Activated naive CD8-positive, alpha-beta T cell treated with anti-CD3 and anti-CD28 coated beads, Interleukin-2, amount 50 U/mL, for 16 hours (primary cell): ENCODE data around the gene RAB40A.
"Not testable (repeated sequence)": the region's sequence is repeated elsewhere in the genome, so short reads cannot be mapped to it uniquely, and the experiment has no call there.

Source experiments
- DNase-seq: peaks from one replicate; pipeline ENCODE4 v3.0.0-alpha.2; 2020; ENCODE audit warnings: low read depth, low spot score

RAB40A gene

DNA sequence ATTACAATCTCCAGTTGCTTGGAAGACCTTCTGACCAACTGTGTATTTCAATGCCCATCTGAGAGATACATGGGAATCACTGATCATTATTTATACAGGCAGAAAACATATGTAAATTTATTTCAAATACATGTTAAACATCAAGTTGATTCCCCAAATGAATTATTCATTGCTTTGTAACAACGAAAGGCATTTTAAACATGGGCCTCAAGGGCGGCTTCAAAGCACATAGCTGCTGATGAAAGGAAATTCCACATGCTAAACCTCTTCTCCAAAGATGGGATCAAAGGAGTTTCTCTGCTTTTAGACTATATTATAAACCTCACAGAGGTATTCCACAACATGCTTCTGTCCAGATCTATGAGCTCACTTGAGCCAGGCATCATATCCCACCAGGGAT, 4.3 kb upstream of the RAB40A start:
- DNase-seq = no peak

DNA sequence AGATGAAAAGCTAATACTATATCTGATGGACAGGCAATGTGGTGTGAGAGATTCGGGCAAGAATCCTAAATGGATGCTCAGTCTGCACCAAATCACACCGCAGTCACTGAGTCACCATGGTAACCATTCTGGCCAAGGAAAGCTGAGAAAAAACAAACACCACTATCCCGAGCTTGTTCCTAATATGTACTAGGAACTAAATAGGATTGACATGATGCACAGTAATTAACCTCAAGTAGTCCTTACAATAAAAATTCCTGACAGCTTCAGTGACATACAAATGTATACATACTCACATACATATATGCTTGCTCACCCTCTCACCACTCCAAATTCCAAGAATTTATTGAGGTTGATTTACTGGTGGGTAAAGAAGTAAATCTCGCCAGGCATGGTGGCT, 1.1 kb upstream of the RAB40A start:
- DNase-seq = no peak

DNA sequence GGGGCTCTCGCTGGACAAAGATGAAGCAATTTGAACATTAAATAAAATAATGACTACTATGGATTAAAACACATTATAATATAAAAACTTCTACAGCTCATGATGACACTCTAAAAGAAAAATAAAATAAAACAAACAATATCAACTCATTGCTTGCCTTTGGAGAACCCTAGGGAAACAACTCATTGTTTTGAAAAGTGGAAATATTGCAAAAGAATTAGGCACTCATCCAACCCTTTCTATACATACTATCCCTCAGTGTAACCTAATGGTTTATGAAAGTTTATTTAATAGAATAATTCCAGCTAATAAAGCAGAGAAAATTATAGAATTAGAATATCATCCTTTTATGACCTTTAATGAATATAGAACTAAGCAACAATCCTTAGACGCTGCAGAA, 718 bp downstream of the RAB40A start:
- DNase-seq = no peak

DNA sequence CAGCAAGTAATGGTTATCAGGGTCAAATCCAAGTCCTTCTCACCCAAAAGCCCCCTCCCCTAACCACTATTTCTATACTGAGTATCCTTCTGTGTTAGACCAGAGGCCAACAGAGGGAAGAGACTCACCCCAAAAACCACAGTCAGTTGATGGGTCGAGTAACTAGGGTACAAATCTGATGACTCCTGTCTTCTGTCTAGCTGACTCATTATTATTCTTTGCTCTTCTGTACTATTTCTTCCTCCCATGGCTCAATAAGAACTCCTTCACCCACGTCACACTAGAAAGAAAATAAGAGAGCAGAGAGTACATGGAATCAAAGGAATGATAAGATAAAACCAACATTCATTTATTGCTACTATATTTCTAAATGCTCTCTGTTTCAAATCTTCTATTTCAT, 2.0 kb downstream of the RAB40A start:
- DNase-seq = no peak

DNA sequence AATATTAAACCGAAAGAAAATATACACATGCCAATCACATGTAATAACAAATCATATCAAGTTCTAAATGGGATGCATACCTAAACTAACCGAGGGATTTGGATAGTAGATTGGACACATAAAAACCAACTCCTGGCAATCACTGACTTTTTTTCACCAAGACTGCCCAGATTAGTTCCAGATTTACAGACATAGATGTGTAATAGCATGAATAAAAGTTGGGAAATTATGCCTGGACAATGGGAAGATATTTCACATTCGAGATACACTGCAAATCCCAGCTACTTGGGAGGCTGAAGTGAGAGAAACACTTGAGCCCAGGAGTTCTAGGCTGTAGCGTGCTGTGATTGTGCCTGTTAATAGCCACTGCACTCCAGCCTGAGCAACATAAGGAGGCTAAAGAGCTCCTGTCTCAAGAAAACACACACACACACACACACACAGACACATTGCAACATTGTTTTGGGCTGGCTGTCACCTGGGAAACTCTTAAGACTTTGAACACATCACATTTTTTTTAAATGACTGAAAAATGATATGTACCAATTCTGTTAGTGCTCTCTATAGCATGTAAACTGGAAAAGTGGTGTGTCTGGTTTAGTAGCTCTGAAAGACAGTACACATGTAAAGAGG, 5.7 kb downstream of the RAB40A start:
- no peak for DNase-seq

DNA sequence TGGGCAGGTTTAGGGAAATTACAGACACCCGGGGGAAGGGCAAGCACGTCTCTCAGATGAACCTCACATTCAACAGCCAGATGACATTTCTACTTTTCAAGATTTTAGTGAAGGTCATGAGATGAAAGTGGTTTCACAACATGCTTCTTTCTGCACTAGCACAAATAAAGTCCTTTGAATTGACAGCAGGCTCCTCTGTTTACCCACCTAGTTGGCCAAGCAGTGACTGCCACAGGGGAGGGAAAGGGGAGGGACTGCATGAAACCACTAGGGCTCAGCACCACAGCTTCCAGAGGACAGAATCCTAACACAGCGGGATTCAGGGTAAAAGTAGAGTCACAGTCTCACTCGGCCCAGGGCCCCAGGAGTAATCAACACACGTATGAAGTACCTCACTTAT, 6.2 kb downstream of the RAB40A start:
- no peak for DNase-seq

DNA sequence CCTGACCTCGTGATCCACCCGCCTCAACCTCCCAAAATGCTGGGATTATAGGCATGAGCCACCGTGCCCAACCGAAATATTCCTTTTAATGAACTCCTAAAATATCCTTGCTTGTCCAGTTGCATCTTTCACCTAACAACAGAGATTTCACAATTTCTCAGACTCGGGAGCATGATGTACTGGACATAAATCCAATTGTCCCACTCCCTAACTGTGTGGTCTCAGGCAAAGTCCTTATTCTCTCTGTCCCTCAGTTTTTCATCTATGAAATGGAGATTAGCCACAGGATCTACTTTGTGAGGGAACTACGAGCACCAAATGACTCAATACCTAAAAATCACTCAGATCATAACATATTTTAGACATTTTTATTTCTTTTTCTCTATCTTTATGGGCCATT, 9.3 kb downstream of the RAB40A start:
- no peak for DNase-seq

DNA sequence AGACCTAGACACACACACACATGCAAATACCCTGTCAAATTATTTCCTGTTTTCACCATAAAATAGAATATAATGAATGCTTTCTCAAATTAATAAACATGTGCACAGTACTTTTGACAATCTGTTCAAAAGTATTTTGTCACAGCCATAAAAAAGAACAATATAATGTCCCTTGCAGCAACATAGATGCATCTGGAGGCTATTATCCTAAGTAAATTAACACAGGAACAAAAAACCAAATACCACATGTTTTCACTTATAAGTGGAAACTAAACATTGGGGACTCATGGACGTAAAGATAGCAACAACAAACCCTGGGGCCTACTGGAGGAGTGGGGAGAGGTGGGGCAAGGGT, 15.5 kb downstream of the RAB40A start:
- DNase-seq = no peak

DNA sequence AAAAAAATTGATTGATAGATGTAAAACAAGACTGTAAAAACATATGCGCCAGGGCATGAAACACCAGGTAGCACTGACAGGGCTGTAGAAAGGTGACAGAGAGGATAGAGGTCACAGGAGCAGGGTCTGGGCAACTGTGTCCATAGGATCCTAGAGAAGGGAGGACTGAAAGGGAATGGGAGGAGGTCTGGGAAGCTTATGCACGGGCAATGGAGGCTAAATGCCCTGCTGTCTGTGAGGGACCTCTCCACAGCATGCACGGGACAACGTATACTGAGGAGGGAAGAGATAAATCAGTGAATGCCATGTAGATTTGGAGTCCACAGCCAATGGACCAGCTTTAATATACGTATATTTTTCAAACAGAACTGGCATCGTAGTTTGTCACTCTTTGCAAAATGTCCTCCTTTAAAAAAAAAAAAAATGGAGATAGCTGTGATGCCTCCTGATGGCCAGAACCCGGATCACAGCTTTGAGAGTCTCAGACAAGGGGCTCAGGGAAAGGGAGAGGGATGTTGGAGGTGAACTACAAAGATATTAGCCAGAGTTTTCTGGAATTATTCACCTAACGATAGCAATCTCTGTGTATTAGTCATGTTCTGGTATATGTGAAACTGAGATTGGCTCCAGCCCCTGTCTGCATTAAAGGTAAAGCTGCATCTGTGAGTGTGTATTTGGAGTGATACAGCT, 16.0 kb downstream of the RAB40A start:
- no peak for DNase-seq

DNA sequence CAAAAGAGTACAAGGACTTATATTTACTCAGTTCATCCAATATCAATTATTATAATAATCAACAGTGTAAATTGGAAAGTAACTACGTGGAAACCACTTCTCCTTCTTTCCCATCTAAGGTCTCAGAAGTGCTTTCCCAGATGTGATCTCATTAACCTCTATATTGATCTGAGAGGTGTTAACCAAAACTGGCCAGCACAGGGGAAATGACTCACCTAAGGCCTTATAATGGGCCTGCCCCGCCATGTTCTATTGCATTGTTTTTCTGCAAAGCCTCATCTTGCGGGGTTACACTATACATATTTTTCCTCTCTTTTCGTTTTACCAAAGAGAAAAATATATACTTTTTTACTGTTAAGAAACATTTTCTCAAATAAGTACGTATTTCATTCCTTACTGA, 20.5 kb downstream of the RAB40A start:
- DNase-seq = no peak

DNA sequence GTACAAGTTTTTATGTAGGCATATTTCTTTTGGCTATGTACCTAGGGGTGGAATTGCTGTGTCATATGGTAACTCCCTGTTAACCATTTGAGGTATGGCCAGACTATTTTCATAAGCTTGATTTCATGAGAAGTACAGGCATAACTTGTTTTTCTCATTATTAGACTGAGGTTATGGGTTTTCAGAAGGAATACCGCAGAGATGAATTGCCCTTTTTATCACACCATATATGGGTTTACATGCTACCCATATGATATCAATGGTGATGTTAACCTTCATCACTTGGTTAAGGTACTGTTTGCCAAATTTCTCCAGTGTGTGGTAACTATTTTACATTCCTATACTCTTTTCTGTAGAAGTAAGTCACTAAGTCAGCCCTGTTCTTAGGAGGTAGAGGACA, 23.5 kb downstream of the RAB40A start:
- no peak for DNase-seq

DNA sequence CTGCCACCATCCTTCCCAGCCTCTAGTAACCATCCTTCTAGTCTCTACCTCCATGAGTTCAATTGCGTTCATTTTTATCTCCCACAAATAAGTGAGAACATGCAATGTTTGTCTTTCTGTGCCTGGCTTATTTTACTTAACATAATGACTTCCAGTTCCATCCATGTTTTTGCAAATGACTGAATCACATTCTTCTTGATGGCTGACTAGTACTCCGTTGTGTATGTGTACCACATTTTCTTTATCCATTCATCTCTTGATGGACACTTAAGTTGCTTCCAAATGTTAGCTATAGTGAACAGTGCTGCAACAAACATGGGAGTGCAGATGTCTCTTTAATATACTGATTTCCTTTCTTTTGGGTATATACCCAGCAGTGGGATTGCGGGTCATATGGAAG, 25.7 kb downstream of the RAB40A start:
- not testable (repeated sequence) for DNase-seq

DNA sequence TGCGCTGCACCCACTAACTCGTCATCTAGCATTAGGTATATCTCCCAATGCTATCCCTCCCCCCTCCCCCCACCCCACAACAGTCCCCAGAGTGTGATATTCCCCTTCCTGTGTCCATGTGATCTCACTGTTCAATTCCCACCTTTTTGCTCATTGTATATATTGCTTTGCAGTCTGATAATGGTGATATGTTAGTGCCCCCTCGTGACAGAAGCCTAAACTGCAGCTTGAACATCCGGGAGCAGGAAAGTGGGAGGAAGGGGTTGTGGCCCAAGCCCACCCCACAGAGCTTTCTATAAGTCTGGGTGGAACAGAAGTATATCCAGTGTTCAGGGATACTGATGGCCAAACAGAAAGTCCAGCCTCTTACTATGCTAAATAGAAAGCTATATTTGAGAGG, 29.6 kb downstream of the RAB40A start:
- DNase-seq = peak; percentile 0

DNA sequence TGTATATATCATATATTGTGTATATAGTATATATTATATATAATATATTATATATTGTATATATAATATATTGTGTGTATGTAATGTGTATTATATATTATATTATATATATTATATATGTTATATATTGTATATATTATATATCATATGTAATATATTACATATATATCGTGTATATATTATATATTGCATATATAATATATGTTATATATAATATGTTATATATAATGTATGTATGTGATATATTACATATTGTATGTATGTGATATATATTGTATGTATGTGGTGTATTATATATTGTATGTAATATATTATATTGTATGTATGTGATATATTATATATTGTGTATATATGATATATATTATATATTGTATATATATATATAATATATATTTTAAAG, 30.5 kb downstream of the RAB40A start:
- no peak for DNase-seq

DNA sequence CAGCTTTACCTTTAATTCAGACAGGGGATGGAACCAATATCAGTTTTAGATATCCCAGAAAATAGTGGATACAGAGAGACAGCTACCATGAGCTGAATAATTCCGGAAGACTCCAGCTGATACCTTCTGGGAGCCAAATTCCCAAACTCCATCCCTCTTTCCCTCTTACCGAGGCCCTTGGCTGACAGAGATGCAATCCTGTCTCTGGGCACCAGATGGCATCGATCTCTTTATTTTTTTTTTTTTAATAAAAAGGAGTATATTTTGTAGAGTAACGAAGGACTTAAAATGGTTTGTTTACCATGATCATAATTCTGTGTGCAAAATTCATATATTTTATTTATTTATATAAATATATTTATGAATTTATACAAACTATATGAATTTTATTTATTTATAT, 31.0 kb downstream of the RAB40A start:
- DNase-seq = no peak

DNA sequence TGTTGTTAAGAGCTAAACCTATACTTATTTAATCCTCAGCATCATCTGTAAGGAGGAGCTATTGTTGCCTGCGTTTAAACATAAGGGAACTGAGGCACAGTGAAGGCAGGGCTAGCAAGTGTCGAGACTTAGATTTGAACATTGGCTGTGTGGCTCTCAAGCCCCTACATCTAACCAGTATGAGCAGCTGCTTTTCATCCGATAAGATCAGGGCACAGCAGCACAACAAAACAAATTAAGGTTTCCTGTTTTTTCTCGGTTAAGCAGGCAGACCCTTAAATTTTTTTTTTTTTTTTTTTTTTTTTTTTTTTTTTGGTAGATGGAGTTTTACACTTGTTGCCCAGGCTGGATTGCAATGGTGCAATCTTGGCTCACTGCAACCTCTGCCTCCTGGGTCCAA, 35.6 kb downstream of the RAB40A start:
- no peak for DNase-seq

DNA sequence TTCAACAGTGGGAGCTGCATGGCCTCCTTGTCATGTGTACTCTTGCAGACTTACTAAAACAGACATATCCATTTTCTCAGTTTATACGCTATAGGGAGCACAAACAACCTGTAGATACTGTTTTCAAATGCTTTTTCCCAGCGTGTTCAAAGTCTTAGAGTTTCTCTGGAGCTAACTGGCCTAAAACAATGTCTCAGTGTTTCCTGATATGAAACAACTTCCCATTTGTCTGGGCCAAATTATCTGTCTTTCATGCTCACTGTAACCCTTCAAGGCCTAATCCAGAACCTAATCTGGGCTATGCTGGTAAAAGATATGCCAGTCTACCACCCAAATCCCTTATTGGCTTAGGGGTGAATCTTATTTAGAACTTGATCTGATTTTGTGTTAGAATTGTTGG, 38.8 kb downstream of the RAB40A start:
- DNase-seq = no peak

DNA sequence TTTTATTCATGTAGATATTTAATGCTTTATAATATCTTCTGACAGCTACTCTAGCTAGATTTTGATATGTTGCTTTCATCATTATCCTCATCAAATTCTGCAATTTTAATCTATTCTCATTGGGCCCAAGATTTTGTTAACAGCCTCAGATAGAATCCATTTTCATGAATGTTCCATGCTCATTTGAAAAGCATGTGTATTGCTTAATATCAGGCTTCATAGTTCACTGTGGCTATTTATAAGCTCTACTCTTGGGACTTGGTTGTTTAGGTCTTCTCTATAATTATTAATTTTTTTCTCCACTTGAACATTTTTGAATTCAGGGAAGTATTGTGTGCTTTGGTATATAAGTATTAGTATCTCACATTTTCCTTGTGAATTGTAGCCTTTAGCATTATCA, 41.8 kb downstream of the RAB40A start:
- DNase-seq = no peak

DNA sequence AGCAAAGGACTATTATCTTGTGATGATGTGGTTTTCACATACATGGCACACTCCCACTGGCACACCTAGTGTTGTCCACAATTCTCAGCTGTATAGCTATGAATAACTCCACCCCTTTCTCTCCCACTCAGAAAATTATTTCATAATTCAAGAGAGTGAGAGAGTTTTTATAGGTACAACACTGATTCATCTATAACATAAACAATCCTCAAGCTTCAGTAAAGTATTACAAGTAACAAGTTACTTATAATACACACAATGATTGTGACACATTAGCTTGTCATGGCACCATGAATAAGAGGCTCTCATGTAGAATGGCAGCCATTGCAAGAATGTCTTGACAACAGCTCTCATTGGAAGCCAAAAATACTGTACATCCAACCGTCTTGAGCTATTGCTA, 43.9 kb downstream of the RAB40A start:
- DNase-seq = no peak

DNA sequence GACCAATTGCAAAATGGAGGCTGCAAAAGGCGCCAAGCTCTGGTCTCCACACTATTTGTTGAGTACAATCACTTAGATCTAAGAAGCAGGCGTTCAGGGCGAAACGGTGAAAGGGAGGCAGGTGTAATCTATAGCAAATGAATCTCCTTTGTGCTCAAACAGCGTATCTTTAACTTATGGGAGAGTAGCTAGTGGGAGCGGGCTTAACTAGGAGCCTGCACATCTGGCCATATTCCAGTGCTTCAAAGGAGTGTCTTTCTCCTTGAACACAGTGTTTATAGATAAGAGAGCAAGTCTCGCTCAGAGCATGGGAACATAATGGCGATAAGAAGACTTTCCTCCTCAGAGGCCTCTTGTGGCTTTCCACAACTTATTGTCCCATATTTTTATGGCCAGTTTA, 49.3 kb downstream of the RAB40A start:
- not testable (repeated sequence) for DNase-seq

DNA sequence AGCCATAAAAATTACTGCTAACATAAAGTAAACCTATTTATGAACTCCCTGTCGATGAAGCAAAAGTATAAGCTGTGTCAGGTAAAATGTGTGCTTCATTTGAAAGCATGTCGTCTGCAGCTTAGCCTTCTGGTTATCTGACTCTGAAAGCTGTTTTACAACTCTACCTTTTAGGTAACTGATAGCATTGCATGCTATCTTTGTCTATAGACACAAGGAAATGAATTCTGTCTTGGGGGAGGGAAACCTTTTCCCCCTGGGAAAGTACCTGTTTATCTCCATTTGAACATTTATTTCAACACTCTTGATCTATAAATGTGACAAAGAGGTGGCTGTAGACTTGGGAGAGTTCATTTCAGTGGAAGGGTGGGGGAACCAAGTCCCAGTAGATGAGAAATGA, 51.4 kb downstream of the RAB40A start:
- no peak for DNase-seq

DNA sequence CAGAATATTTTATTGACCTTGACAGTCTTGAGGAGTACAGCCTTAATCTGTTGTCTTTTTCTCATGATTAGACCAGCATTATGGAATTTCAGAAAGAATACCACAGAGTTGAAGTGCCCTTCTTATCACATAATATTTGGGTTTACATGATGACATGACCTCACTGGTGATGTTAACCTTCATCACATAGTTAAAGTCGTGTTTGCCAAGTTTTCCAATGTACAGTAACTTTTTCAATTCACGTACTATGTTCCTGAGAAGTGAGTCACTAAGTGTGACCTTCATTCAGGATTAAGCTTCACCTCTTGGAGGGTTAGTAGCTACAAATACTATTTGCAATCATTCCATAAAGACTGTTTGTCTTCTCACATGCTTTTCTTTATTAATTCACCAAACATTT, 52.1 kb downstream of the RAB40A start:
- DNase-seq = no peak

DNA sequence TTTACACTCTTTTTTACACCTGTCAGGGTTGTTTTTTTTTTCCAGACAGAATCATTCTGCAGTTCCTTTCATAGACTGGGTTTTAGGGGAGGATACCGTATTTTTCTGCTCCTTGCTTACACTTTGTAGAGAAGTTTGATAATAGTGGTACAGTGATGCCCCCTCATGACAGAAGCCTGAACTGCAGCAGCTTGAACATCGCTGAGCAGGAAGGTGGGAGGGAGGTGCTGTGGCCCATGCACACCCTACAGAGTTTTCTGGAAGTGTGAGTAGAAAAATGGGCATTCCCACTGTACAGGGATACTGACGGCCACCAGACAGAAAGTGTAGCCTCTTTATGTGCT, 54.5 kb downstream of the RAB40A start:
- peak; percentile 34 for DNase-seq
